Stomach (tissue), 4 donors: Measurements from ENCODE around the gene PLCL2.

ENCODE experiments used
- EP300 ChIP-seq: sonication (generic); formaldehyde crosslinking; IDR thresholded peaks from one replicate; pipeline ENCODE4 v1.6.1; 2017; ENCODE audit warnings: antibody characterized with exemption
- POLR2A ChIP-seq, 4 donors: fragments of 450-650 bp; IDR thresholded peaks; one replicate each; pipeline ENCODE4 v1.6.1; 2016; ENCODE audit warnings: antibody characterized with exemption in 4 of 4, control low read depth in 2 of 4, mild to moderate bottlenecking in 1 of 4, moderate library complexity in 1 of 4
- POLR2AphosphoS5 ChIP-seq, 3 donors: sonication (generic); formaldehyde crosslinking; IDR thresholded peaks; one replicate each; pipeline ENCODE4 v1.6.1; 2016; ENCODE audit warnings: antibody characterized with exemption in 3 of 3
- TF ChIP-seq, protein P1 (sequence below), 7 experiments: fragments of 450-650 bp in 4 of 7; fragments of 200-600 bp in 3 of 7; sonication (generic) in 3 of 7; IDR thresholded peaks; one replicate each; pipeline ENCODE4 v1.5.1; 2016 to 2019; ENCODE audit warnings: antibody characterized with exemption in 7 of 7, control low read depth in 2 of 7, mild to moderate bottlenecking in 1 of 7

DNA sequence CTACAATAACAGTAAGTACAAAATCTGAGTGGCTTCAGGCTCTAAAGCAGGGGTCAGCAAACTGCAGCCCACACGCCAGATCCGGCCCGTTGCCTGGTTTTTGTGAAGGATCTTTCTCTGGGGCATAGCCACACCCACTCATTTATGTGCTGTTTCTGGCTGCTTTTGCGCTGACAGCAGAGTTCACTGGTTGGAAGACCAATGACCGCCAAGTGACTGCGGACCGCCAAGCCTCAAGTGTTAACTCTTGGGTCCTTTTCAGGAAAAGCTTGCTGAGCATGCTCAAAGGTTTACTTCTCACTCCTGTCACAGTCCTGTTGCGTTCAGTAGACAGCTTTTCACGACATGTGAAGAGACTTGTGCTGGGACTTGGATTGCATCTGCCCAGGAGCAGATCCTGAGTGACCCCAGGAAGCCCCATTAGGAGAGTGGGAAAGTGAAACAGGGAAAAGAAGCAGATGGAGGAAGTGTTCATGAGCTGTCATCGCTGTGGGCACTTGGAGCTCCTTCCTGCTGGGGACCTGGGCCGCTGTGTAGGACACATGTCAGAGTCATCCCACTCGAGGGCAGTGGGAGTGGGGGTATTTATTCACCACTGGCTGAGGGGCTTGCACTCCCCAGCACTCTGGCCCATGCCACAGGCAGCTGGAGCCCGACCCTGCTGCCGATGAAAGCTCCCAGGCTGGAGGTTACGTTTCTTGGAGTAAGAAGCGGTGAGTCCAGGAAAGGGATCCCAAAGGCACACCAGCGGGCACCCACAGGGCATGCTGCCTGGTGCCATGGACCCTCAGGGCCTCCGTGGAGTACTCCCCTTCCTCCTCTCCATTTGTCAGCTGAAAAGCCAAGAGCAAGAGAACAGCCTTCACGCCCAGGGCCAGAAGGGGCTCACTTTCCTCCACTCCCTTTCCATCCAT is 249.1 kb downstream of the PLCL2 start:
- TF ChIP-seq, protein P1, sequence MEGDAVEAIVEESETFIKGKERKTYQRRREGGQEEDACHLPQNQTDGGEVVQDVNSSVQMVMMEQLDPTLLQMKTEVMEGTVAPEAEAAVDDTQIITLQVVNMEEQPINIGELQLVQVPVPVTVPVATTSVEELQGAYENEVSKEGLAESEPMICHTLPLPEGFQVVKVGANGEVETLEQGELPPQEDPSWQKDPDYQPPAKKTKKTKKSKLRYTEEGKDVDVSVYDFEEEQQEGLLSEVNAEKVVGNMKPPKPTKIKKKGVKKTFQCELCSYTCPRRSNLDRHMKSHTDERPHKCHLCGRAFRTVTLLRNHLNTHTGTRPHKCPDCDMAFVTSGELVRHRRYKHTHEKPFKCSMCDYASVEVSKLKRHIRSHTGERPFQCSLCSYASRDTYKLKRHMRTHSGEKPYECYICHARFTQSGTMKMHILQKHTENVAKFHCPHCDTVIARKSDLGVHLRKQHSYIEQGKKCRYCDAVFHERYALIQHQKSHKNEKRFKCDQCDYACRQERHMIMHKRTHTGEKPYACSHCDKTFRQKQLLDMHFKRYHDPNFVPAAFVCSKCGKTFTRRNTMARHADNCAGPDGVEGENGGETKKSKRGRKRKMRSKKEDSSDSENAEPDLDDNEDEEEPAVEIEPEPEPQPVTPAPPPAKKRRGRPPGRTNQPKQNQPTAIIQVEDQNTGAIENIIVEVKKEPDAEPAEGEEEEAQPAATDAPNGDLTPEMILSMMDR (IDR thresholded peaks at IDR 0.05), result no peak
- TF ChIP-seq EP300, result no peak
- TF ChIP-seq POLR2A (IDR thresholded peaks at IDR 0.05), result no peak
- TF ChIP-seq POLR2AphosphoS5 (IDR thresholded peaks at IDR 0.05), result no peak
